Measurements from ENCODE around the gene LOXL1. TPM values are rescaled to one million over a fixed set of nuclear protein-coding genes. Genes with fewer than 3 reads are reported as not detected.

LOXL1 gene
- total and polyA plus RNA-seq, 10 of the 15 experiments (the other 5 are each of a cell fraction or from before 2014, with no cell fraction given): 0.07 to 0.15 TPM; not detected in 8

DNA sequence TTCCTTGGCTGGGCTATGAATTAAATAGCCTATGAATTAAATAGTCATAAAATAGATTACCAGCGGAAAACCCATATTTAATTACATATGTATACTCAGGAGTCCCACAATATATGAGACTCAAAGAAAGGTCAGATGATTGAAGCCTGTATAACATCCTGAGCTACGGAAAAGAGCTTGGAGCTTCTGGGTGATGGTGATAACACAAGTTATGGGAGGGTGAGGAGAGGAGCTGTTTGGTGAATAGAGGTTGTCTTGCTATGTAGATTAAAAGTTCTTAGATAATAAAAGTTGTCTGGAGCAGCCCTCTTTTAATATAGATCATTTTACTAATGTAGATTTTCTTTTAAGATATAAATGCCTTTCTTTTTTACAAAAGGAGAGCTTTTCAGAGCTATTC, 70.0 kb downstream of the LOXL1 start:
- H3K27ac ChIP-seq (ENCODE audit: control insufficient read depth, insufficient read depth): peak overlapping the region; percentile 92
- no peaks in the 10 kb centered on the region for H3K27me3 ChIP-seq (replicated peaks in 1 of 2; ENCODE audit: control insufficient read depth in 2 of 2, insufficient read depth in 2 of 2, low read length in 1 of 2)
- ATAC-seq (no peak), FAIRE-seq (no peak), DNase-seq (ENCODE audit: low read depth, low spot score) (no peak)
- H3K79me2 ChIP-seq (ENCODE audit: control insufficient read depth, insufficient read depth, low read length): peaks cover 67% of the 10 kb centered on the region
- peak overlapping the region; percentile 90 for H3K4me2 ChIP-seq (ENCODE audit: control insufficient read depth, insufficient read depth)
- ChIA-PET SMC1A (ENCODE audit: uncharacterized antibody, unreplicated experiment) (interaction anchor here (0.7 to 5.3 kb wide), 4 partner anchors 10 to 25 kb away, joined by 3 to 28 read pairs (median 4); no protein-coding TSS in a partner anchor), CTCF (interaction anchor here (1.0 to 5.0 kb wide), 7 partner anchors 9 to 51 kb away, joined by 3 to 30 read pairs (median 6); no protein-coding TSS in a partner anchor), RAD21 (ENCODE audit: unreplicated experiment) (interaction anchor here (0.6 to 1.3 kb wide), 6 partner anchors 9 to 1523 kb away, joined by 3 to 7 read pairs (median 4); no protein-coding TSS in a partner anchor), POLR2A (interaction anchor here (0.7 to 1.2 kb wide), 4 partner anchors 10 to 25 kb away, joined by 3 to 5 read pairs (median 3); no protein-coding TSS in a partner anchor)
- in situ Hi-C loops (cut with MboI) (no loop called here), intact Hi-C loops (cut with micrococcal nuclease; ENCODE audit: unreplicated experiment) (no loop called here)
- peak overlapping the region; percentile 89 for H3K9ac ChIP-seq (ENCODE audit: control insufficient read depth, insufficient read depth, low read length)
- H3K9me3 ChIP-seq (replicated peaks; ENCODE audit: control insufficient read depth, insufficient read depth, low read length): no peaks in the 10 kb centered on the region
- TF ChIP-seq ZBED1 (IDR thresholded peaks at IDR 0.05; ENCODE audit: borderline replicate concordance): no peak
- no peak for TF ChIP-seq SUZ12 (IDR thresholded peaks at IDR 0.05; ENCODE audit: unreplicated experiment)
- TF ChIP-seq DPF2 (IDR thresholded peaks at IDR 0.05): no peak
- TF ChIP-seq STAT3 (IDR thresholded peaks at IDR 0.05; ENCODE audit: low read depth, low read length): no peak
- no peak for TF ChIP-seq ZNF384 (IDR thresholded peaks at IDR 0.05; ENCODE audit: borderline replicate concordance, low read depth, low read length)
- TF ChIP-seq SMAD5 (IDR thresholded peaks at IDR 0.05; ENCODE audit: low read depth): no peak
- no peak for TF ChIP-seq GABPA (IDR thresholded peaks at IDR 0.05; ENCODE audit: low read depth)
- BruUV-seq (replicated peaks): no TSS peak
- H2AFZ ChIP-seq (ENCODE audit: control insufficient read depth, low read depth, low read length): no peak overlapping the region
- H3K36me3 ChIP-seq (ENCODE audit: control insufficient read depth in 2 of 2, insufficient read depth in 2 of 2, low read length in 1 of 2): peaks cover 7 to 11% of the 10 kb centered on the region in 2 experiments
- peaks cover 13% of the 10 kb centered on the region for H4K20me1 ChIP-seq (ENCODE audit: control insufficient read depth, insufficient read depth)
- 15% methylated on average over 2 of the region's 2 CpGs for WGBS (ENCODE audit: insufficient coverage, insufficient replicate concordance, low lambda C conversion rate, missing lambda C conversion rate)
- peaks cover 20% of the 10 kb centered on the region for H3K4me1 ChIP-seq (ENCODE audit: control insufficient read depth, insufficient read depth, low read length)
- peak overlapping the region; percentile 95 for H3K4me3 ChIP-seq

DNA sequence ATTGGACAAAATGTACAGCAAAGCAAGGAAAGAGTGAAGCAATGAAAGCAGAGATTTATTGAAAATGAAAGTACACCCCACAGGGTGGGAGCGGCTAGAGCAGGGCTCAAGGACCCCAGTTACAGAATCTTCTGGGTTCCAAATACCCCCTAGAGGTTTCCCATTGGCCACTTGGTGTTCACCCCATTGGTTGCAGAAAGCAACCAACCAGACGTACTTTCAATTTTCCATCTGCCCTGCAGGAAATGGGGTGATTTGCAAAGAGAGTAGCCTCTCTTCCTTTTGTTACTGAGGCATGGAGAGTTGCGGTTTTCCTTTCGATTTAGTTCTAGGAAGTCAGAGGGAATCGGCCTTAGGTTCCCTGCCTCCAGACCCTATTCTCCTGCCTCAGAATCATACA, 70.7 kb downstream of the LOXL1 start:
- H3K9ac ChIP-seq (ENCODE audit: control insufficient read depth, insufficient read depth, low read length): peak overlapping the region; percentile 89
- H3K27ac ChIP-seq (ENCODE audit: control insufficient read depth, insufficient read depth): peak overlapping the region; percentile 92
- no peak for FAIRE-seq
- H2AFZ ChIP-seq (ENCODE audit: control insufficient read depth, low read depth, low read length): peak overlapping the region; percentile 15; the same call in 1 of the 2 replicates
- SMC1A ChIA-PET (ENCODE audit: uncharacterized antibody, unreplicated experiment): interaction anchor here (0.7 to 5.3 kb wide), 4 partner anchors 11 to 25 kb away, joined by 3 to 28 read pairs (median 4); no protein-coding TSS in a partner anchor
- ATAC-seq: peak; percentile 28
- H3K4me1 ChIP-seq (ENCODE audit: control insufficient read depth, insufficient read depth, low read length): peaks cover 19% of the 10 kb centered on the region
- no peaks in the 10 kb centered on the region for H3K9me3 ChIP-seq (replicated peaks; ENCODE audit: control insufficient read depth, insufficient read depth, low read length)
- no peaks in the 10 kb centered on the region for H3K27me3 ChIP-seq (replicated peaks in 1 of 2; ENCODE audit: control insufficient read depth in 2 of 2, insufficient read depth in 2 of 2, low read length in 1 of 2)
- peak overlapping the region; percentile 90 for H3K4me2 ChIP-seq (ENCODE audit: control insufficient read depth, insufficient read depth)
- CTCF ChIA-PET: interaction anchor here (1.0 to 5.0 kb wide), 7 partner anchors 10 to 50 kb away, joined by 3 to 30 read pairs (median 6); no protein-coding TSS in a partner anchor
- 0% methylated on average over 5 of the region's 5 CpGs for WGBS (ENCODE audit: insufficient coverage, insufficient replicate concordance, low lambda C conversion rate, missing lambda C conversion rate)
- DNase-seq (ENCODE audit: low read depth, low spot score): no peak
- H3K36me3 ChIP-seq (ENCODE audit: control insufficient read depth in 2 of 2, insufficient read depth in 2 of 2, low read length in 1 of 2): peaks cover 7 to 15% of the 10 kb centered on the region in 2 experiments
- intact Hi-C loops (cut with micrococcal nuclease; ENCODE audit: unreplicated experiment) (no loop called here), in situ Hi-C loops (cut with MboI) (no loop called here)
- RAD21 ChIA-PET (ENCODE audit: unreplicated experiment): interaction anchor here (0.8 to 1.3 kb wide), 4 partner anchors 9 to 1524 kb away, joined by 3 to 7 read pairs (median 6); no protein-coding TSS in a partner anchor
- peaks cover 70% of the 10 kb centered on the region for H3K79me2 ChIP-seq (ENCODE audit: control insufficient read depth, insufficient read depth, low read length)
- H4K20me1 ChIP-seq (ENCODE audit: control insufficient read depth, insufficient read depth): peaks cover 13% of the 10 kb centered on the region
- POLR2A ChIA-PET: interaction anchor here (0.7 to 1.2 kb wide), 3 partner anchors 11 to 25 kb away, joined by 3 read pairs; no protein-coding TSS in a partner anchor
- H3K4me3 ChIP-seq: peak overlapping the region; percentile 95
- BruUV-seq (replicated peaks): no TSS peak
- no peak for TF ChIP-seq MTA3 (IDR thresholded peaks at IDR 0.05; ENCODE audit: borderline replicate concordance, low read length)
- 0 out of 2 replicates have a peak, but pooled peaks have one; percentile 19 for TF ChIP-seq NBN (IDR thresholded peaks at IDR 0.05)
- TF ChIP-seq, protein P1, sequence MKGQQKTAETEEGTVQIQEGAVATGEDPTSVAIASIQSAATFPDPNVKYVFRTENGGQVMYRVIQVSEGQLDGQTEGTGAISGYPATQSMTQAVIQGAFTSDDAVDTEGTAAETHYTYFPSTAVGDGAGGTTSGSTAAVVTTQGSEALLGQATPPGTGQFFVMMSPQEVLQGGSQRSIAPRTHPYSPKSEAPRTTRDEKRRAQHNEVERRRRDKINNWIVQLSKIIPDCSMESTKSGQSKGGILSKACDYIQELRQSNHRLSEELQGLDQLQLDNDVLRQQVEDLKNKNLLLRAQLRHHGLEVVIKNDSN (IDR thresholded peaks at IDR 0.05; ENCODE audit: borderline replicate concordance, extremely low read length, insufficient read depth, low read depth, low read length): no peak
- TF ChIP-seq WRNIP1 (IDR thresholded peaks at IDR 0.05; ENCODE audit: borderline replicate concordance, low read depth, low read length): no peak
- peak; percentile 84 for TF ChIP-seq NFYB (IDR thresholded peaks at IDR 0.05; ENCODE audit: insufficient read depth, low read depth, low read length)
- no peak for TF ChIP-seq YY1 (IDR thresholded peaks at IDR 0.05; ENCODE audit: low read depth, low read length)
- TF ChIP-seq POLR2A (IDR thresholded peaks at IDR 0.05; ENCODE audit: low read depth, low read length): no peak
- TF ChIP-seq POU2F2 (IDR thresholded peaks at IDR 0.05; ENCODE audit: borderline replicate concordance, low read depth, low read length): no peak
- no peak for TF ChIP-seq NFIC (IDR thresholded peaks at IDR 0.05; ENCODE audit: low read depth, low read length)
- no peak for TF ChIP-seq CHD1 (IDR thresholded peaks at IDR 0.05; ENCODE audit: low read depth, low read length)
- TF ChIP-seq YBX1 (IDR thresholded peaks at IDR 0.05): no peak
- peak; percentile 65 for TF ChIP-seq IKZF1 (conservative IDR thresholded peaks at IDR 0.05)
